HG03378 (cell line): Measurements from ENCODE around the gene HK1.

Experiments
- ATAC-seq: cut with Tn5 transposase; IDR thresholded peaks from one replicate; pipeline ENCODE4 v1.9.1; 2021; ENCODE audit warnings: mild to moderate bottlenecking, moderate library complexity; ENCODE audit not compliant: unreplicated experiment

The HK1 gene

GRCh38 chr10:69416695-69417094, 138.4 kb downstream of the HK1 start, which contains the start of gene TACR2:
TSS of gene TACR2 (minus strand) at chr10:69416918. CDS start at chr10:69416323, 595 bp downstream.
- ATAC-seq, result no peak

GRCh38 chr10:69417542-69417941, 139.2 kb downstream of the HK1 start:
- ATAC-seq, result no peak

- ATAC-seq, result no peak
These were observed 139.9 kb downstream of the HK1 start for GRCh38 chr10:69418052-69418752.

- no peak for ATAC-seq
These were observed 140.9 kb downstream of the HK1 start for GRCh38 chr10:69419096-69419743.

GRCh38 chr10:69419744-69420126, 141.4 kb downstream of the HK1 start:
- no peak for ATAC-seq

- ATAC-seq, result no peak
These were observed 143.5 kb downstream of the HK1 start for GRCh38 chr10:69421611-69422308.

- no peak for ATAC-seq
These were observed 144.4 kb downstream of the HK1 start for GRCh38 chr10:69422676-69423075.

- no peak for ATAC-seq
These were observed 146.7 kb downstream of the HK1 start for GRCh38 chr10:69425041-69425440.

GRCh38 chr10:69425511-69426298, 147.4 kb downstream of the HK1 start:
- ATAC-seq, result no peak

- no peak for ATAC-seq
These were observed 148.1 kb downstream of the HK1 start for GRCh38 chr10:69426376-69426727.

- ATAC-seq, result no peak
These were observed 149.9 kb downstream of the HK1 start for GRCh38 chr10:69428165-69428564.

GRCh38 chr10:69434169-69434568, 155.9 kb downstream of the HK1 start:
- ATAC-seq, result no peak

GRCh38 chr10:69434926-69435325, 156.6 kb downstream of the HK1 start:
- ATAC-seq, result no peak

GRCh38 chr10:69435966-69436520, 157.7 kb downstream of the HK1 start:
- ATAC-seq, result no peak

GRCh38 chr10:69437321-69438259, 159.3 kb downstream of the HK1 start:
- ATAC-seq, result no peak

- no peak for ATAC-seq
These were observed 160.4 kb downstream of the HK1 start for GRCh38 chr10:69438536-69439349.

- ATAC-seq, result no peak
These were observed 161.0 kb downstream of the HK1 start for GRCh38 chr10:69439350-69439739.

- no peak for ATAC-seq
These were observed 161.7 kb downstream of the HK1 start for GRCh38 chr10:69439813-69440506.
